Left ventricle myocardium inferior (tissue), 1 donor: ENCODE data around the gene PRM3. TPM values are rescaled to one million over a fixed set of nuclear protein-coding genes. Genes with fewer than 3 reads are reported as not detected.

Source experiments
- DNase-seq: peaks from one replicate; pipeline ENCODE4 v3.0.0-alpha.2; 2020
- H3K27ac ChIP-seq: fragments of 200-600 bp; replicated peaks from 2 replicates; pipeline ENCODE4 v1.8.0; 2021
- H3K27me3 ChIP-seq: fragments of 200-600 bp; 2 replicates; pipeline ENCODE4 v1.8.0; 2021; ENCODE audit warnings: low read depth
- H3K36me3 ChIP-seq: fragments of 200-600 bp; 2 replicates; pipeline ENCODE4 v1.8.0; 2021
- H3K4me1 ChIP-seq: fragments of 200-600 bp; 2 replicates; pipeline ENCODE4 v1.8.0; 2021
- H3K4me3 ChIP-seq: fragments of 200-600 bp; 2 replicates; pipeline ENCODE4 v1.8.0; 2021; ENCODE audit warnings: mild to moderate bottlenecking, moderate library complexity
- H3K9me3 ChIP-seq: fragments of 200-600 bp; replicated peaks from 2 replicates; pipeline ENCODE4 v1.8.0; 2021
- CTCF ChIP-seq: fragments of 200-600 bp; IDR thresholded peaks from 2 replicates; pipeline ENCODE4 v1.8.0; 2021; ENCODE audit warnings: antibody characterized with exemption, mild to moderate bottlenecking, borderline replicate concordance
- intact Hi-C: fragments of 100-400 bp; cut with micrococcal nuclease; formaldehyde crosslinking; loops from one replicate; pipeline ENCODE4 v1.11.0; 2022
- total RNA-seq: library from RNA; stranded (reverse); fragmentation: NEBNext Ultra II Directional; extraction: Animal tissue kit (Norgen Biotek cat#: 25700); gene quantifications from one replicate; pipeline ENCODE4 v1.2.1, GENCODE V29; 2021
- donor health status: DM: no; HTN: yes; CAD: no; lungs with severe emphysema.

PRM3 gene
- total RNA-seq, 1 donor from 2014 or later: not detected

GRCh38 chr16:11270602-11271162, 2.7 kb downstream of the PRM3 start:
- no peak for TF ChIP-seq CTCF
- Histone ChIP-seq H3K4me3 (no peak overlapping the region), H3K27ac (no peak overlapping the region), H3K36me3 (no peaks in the 10 kb centered on the region), H3K27me3 (no peaks in the 10 kb centered on the region), H3K4me1 (no peaks in the 10 kb centered on the region), H3K9me3 (no peaks in the 10 kb centered on the region)
- intact Hi-C loops: no loop called here
- no peak for DNase-seq

GRCh38 chr16:11268921-11269375, 4.5 kb downstream of the PRM3 start, which contains the start of gene TNP2:
TSS of gene TNP2 (minus strand) at chr16:11269325. CDS start at chr16:11269262, 63 bp downstream.
- no peak for DNase-seq

GRCh38 chr16:11265124-11265523, 8.3 kb downstream of the PRM3 start:
- intact Hi-C loops: no loop called here
- Histone ChIP-seq H3K9me3 (no peaks in the 10 kb centered on the region), H3K27ac (peak overlapping the region; percentile 44), H3K27me3 (no peaks in the 10 kb centered on the region), H3K36me3 (no peaks in the 10 kb centered on the region), H3K4me1 (no peaks in the 10 kb centered on the region), H3K4me3 (no peak overlapping the region)
- DNase-seq: no peak
- no peak for TF ChIP-seq CTCF

More at GRCh38 chr16:11268921-11269375, 4.5 kb downstream of the PRM3 start, which contains the start of gene TNP2:
- no peak within 1 kb of the TSS for H3K27ac ChIP-seq
- H3K36me3 ChIP-seq: no peaks in the 10 kb centered on the region
- H3K27me3 ChIP-seq: no peaks in the 10 kb centered on the region
- H3K4me3 ChIP-seq: no peak within 1 kb of the TSS
- H3K4me1 ChIP-seq: no peaks in the 10 kb centered on the region
- intact Hi-C loops: no loop called here
- H3K9me3 ChIP-seq: no peaks in the 10 kb centered on the region
- TF ChIP-seq CTCF: no peak

GRCh38 chr16:11264155-11264832, 9.1 kb downstream of the PRM3 start:
- no peaks in the 10 kb centered on the region for H3K36me3 ChIP-seq
- TF ChIP-seq CTCF: no peak
- peaks cover 4% of the 10 kb centered on the region for H3K4me1 ChIP-seq
- no peaks in the 10 kb centered on the region for H3K27me3 ChIP-seq
- H3K9me3 ChIP-seq: no peaks in the 10 kb centered on the region
- no peak overlapping the region for H3K27ac ChIP-seq
- intact Hi-C loops: no loop called here
- no peak overlapping the region for H3K4me3 ChIP-seq
- DNase-seq: no peak

GRCh38 chr16:11263737-11264136, 9.7 kb downstream of the PRM3 start:
- intact Hi-C loops: no loop called here
- TF ChIP-seq CTCF: no peak

More at GRCh38 chr16:11263737-11264136, 9.7 kb downstream of the PRM3 start:
- H3K9me3 ChIP-seq: no peaks in the 10 kb centered on the region
- H3K27me3 ChIP-seq: no peaks in the 10 kb centered on the region
- H3K4me1 ChIP-seq: peaks cover 9% of the 10 kb centered on the region
- H3K27ac ChIP-seq: no peak overlapping the region
- H3K36me3 ChIP-seq: no peaks in the 10 kb centered on the region
- DNase-seq: no peak
- H3K4me3 ChIP-seq: no peak overlapping the region
